Measurements from ENCODE around the gene SETDB2.

SETDB2 gene

DNA sequence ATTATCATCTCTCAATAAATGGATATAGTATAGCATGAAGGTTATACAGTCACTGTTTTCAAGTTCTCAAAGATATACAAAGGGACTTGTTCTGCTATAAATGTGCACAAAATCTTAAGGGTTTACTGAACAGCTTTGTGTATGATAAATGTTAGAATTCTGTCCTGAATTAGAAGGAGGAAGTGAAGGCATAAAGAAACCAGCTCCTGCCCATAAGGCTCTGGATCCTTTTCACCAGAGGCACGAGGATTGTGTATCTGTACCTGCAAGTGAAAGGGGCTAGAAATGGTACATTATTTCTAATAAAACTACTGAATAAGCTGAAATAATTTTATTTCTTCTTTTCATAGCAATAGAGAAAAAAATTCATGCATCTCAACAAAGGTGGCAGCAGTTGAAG is 84.1 kb downstream of the SETDB2 start:
- DNase-seq (ENCODE audit: low read depth in 2 of 3, low spot score in 1 of 3), result no peak

DNA sequence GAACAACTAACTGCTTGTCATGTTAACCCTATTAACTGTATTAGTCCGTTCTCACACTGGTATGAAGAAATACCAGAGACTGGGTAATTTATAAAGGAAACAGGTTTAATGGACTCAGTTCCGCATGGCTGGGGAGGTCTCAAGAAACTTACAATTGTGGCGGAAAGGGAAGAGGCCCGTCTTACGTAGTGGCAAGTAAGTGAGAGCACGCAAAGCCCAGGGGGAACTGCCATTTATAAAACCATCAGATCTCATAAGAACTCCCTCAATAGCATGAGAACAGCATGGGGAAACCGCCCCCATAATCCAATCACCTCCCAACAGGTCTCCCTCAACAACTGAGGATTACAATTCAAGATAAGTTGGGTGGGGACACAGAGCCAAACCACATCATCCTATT is 86.4 kb downstream of the SETDB2 start:
- no peak for DNase-seq (ENCODE audit: low read depth in 2 of 3, low spot score in 1 of 3)

DNA sequence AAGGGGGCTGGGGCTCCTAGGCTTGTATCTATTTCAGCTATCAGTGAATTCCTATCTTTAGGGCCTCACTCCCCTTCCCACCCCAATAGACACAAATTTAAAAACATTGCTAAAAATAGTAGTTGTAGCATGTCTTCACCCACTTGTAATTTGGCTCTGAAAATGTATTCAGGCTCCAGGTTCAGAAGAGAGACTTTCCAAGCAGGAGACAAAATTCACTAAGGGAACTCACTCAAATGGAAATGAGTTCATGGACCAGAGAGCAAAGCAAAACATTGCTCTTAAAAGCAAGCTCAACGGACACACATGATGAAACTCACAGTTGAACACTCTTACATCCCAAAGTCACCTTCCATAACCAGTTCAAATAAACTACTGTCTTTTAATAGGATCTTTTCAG is 88.5 kb downstream of the SETDB2 start:
- no peak for DNase-seq (ENCODE audit: low read depth in 2 of 3, low spot score in 1 of 3)

DNA sequence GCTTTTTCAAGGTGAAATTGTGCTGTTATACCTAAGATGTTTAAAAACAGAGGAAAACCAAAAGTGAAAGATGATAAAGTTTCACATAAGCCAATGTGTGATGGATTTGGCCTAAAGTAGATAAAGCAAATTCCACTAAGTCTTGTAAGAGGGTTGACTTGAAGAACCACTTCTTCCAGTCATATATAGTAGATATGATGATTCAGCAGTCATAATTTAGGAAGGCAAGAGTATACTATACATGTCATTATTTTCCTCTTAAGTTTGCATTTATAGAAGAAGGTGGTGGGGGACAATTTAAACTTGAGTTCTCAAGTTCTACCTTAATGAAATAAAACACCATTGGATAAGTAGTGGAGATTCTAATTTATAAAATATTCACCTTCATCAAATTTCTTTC is 88.9 kb downstream of the SETDB2 start:
- DNase-seq (ENCODE audit: low read depth in 2 of 3, low spot score in 1 of 3), result no peak

DNA sequence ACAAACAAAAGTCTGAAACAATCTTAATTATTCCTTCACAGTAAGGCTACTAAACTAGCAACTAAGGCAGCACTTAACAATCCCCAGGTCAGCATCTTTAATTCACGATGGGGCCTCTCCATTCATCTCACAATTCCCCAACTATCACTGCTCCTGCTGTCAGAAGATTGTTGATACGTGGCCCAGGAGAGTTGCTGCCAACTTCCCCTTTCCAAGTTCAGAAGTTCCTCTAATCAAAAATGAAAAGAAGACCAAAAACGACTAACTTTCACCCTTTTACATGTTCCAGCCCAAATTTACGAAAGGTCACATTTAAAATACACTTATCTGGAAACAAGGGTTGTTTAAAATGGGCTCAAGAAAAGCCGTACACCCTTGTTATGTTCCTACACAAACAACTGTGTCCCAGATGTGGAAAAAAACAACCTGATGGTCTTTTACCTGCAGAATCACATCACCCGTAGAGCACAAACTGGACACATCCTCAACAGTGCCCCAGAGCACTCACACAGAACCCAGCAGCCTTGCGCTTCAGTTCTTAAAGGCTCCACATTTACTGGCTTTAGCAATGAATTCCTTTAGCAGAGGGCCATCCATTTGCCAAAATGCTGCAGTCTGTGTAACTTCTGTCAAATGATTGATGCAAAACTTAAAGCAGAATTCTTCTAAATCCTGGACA is 89.7 kb downstream of the SETDB2 start:
- no peak for DNase-seq (ENCODE audit: low read depth in 2 of 3, low spot score in 1 of 3)

DNA sequence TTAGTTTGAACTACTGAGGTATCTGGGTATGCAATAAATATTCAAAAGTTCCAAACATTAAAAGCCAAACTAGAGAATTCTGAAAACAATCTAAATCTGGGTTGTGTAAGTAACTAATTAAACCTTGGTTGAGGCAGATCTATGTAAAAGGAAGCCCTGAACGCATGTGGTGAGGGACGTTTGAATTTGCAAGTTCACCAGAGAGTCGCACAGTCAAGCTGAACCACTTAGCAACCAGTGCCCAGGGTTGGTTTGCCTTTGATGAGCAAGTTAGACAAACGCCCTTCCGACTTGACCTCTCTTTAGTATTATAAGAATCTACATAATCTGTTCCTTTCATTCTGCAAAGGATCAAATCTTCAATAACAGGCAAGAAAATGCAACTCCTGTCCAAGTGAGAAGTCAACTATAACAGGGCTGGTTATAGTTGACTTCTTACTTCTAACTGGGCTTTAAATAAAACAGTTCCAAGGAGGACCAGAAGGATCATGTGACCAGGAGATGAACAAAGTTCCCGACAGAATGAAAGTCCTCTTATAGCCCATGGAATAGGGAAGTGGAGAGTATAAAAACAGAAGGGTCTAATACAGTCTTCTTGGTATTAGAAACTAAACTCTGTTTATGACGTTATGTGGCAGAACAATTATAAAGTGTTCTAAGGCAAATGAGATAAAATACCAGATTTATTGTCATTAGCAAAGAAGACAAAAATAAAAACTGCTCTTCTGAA is 92.2 kb downstream of the SETDB2 start:
- DNase-seq (ENCODE audit: low read depth in 2 of 3, low spot score in 1 of 3), result no peak

DNA sequence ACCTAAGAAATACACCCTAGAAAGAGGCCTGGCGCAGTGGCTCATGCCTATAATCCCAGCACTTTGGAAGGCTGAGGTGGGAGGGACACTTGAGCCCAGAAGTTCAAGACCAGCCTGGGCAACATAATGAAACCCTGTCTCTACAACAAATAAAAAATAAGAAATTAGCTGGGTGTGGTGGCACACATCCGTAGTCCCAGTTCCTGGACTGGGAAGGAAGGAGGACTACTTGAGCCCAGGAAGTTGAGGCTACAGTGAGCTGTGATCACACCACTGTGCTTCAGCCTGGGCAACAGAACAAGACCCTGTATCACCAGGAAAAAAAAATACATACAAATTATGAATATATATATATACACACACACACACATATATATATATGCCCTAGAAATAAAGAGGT is 94.3 kb downstream of the SETDB2 start:
- no peak for DNase-seq (ENCODE audit: low read depth in 2 of 3, low spot score in 1 of 3)

DNA sequence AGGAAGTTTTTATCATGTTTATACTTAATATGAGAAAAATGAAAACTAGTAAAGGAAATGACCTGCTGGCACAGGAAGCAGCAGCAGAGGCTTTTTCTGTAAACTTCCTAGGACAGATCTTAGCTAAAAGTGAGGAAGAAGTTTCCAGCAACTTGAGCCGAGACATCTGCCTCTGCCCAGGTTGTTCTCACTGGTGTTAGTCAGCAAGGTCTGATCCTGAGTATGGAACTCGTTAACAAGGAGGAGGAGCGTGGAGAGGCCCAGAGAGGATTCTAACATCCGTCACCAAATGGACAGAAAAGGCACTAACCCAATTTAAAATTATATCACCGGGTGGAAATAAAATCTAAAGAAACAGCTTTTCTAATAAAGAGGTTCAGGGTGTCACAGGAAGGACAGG is 95.2 kb downstream of the SETDB2 start:
- no peak for DNase-seq (ENCODE audit: low read depth in 2 of 3, low spot score in 1 of 3)

DNA sequence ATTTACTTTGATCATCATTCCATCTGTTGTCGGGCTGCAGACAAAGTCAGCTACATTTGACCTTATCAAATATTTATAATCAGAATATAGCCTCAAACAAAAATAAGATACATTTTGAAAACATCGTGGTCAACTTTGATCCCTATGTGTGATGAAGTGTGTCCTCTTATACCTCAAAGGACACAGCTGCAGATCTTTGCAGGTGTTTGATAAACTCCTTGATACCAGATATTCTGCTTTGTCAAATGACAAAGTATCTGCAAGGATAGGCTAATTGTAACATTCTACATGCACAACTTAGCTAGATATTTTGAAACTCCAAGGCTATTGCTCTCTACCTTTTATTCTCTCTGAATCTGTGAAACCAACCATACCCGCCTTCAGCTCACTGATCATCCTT is 95.7 kb downstream of the SETDB2 start:
- DNase-seq (ENCODE audit: low read depth in 2 of 3, low spot score in 1 of 3), result no peak

DNA sequence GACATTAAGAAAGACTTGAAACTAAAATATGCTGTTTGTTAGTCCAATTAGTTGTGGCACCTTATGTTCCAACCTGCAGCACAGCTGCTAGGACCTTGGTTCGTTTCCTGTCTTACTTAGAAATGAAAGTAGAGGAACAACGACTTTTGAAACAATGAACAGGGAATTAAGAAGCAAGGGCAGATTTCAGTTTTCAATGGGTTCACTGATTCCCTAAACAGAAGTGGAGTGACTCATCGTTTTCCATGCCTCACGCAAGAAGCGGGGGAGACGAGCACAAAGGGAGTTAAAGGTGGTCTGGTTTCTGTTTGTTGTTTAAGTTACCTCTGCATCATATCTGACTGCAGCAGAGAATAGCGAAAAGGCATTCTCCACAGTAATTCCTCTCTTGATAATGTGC is 96.5 kb downstream of the SETDB2 start:
- no peak for DNase-seq (ENCODE audit: low read depth in 2 of 3, low spot score in 1 of 3)

DNA sequence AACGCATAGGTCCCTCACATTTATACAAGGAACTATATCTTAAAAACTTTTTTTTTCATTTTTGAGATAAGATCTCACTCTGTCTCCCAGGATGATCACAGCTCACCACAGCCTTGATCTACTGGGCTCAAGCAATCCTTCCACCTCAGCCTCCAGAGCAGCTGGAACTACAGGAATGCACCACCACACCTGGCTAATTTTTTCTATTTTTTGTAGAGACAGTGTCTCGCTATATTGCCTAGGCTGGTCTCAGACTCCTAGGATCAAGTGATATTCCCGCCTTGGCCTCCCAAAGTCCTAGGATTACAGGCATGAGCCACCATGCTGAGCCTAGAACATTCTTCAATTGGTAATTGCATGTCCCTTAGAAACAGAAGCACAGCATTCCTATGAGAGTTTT is 99.6 kb downstream of the SETDB2 start:
- no peak for DNase-seq (ENCODE audit: low read depth in 2 of 3, low spot score in 1 of 3)

Measured in stimulated activated CD4-positive, alpha-beta T cell treated with anti-CD3 and anti-CD28 coated beads, Interleukin-12 subunit alpha, Interleukin-12 subunit beta, amount 100 ng/mL, for 48 hours (primary cell).